Mucosa of descending colon (tissue), 3 donors: ENCODE results near the gene CRIP2. TPM values are rescaled to one million over a fixed set of nuclear protein-coding genes. Genes with fewer than 3 reads are reported as not detected.

Experiments used
- ATAC-seq: fragments of 200-7000 bp; cut with Tn5 transposase; one replicate; pipeline ENCODE4 v1.9.1; 2020; ENCODE audit warnings: mild to moderate bottlenecking, moderate library complexity
- DNase-seq, 3 donors: peaks; one replicate each; pipeline ENCODE4 v3.0.0-alpha.2; 2020
- H3K36me3 ChIP-seq: fragments of 200-600 bp; one replicate; pipeline ENCODE4 v1.8.0; 2021; ENCODE audit warnings: low read depth, mild to moderate bottlenecking
- H3K4me1 ChIP-seq: fragments of 200-600 bp; one replicate; pipeline ENCODE4 v1.8.0; 2021; ENCODE audit warnings: low read depth, mild to moderate bottlenecking
- H3K4me3 ChIP-seq: fragments of 200-600 bp; one replicate; pipeline ENCODE4 v1.8.0; 2021; ENCODE audit warnings: mild to moderate bottlenecking
- H3K9me3 ChIP-seq: fragments of 200-600 bp; one replicate; pipeline ENCODE4 v1.8.0; 2021; ENCODE audit warnings: mild to moderate bottlenecking
- CTCF ChIP-seq: fragments of 200-600 bp; IDR thresholded peaks from one replicate; pipeline ENCODE4 v1.8.0; 2022; ENCODE audit warnings: antibody characterized with exemption, mild to moderate bottlenecking
- intact Hi-C, 2 donors: fragments of 100-400 bp; cut with DNase I in 1 of 2; cut with micrococcal nuclease in 1 of 2; formaldehyde crosslinking; loops; one replicate each; pipeline versions ENCODE4 v1.11.0 to v1.11.1; 2022; cut with DNase I, micrococcal nuclease
- total RNA-seq, 3 donors: library from RNA; stranded (reverse); fragmentation: NEBNext Ultra II Directional in 2 of 3; extraction: Animal tissue kit (Norgen Biotek cat#: 25700) in 2 of 3; gene quantifications; one replicate each; pipeline versions ENCODE4 v1.2.1 to v1.2.4, GENCODE V29; 2021 to 2023
- donor health status: DM: no; HTN: no; CAD: no; lungs with moderate emphysema.
- donor health status: DM: no; HTN: no; CAD: no.
- donor health status: DM: no; HTN: yes; CAD: no.

The CRIP2 gene
- total RNA-seq, 3 donors from 2014 or later: 10.0 to 41.6 (median 23.5) TPM

DNA sequence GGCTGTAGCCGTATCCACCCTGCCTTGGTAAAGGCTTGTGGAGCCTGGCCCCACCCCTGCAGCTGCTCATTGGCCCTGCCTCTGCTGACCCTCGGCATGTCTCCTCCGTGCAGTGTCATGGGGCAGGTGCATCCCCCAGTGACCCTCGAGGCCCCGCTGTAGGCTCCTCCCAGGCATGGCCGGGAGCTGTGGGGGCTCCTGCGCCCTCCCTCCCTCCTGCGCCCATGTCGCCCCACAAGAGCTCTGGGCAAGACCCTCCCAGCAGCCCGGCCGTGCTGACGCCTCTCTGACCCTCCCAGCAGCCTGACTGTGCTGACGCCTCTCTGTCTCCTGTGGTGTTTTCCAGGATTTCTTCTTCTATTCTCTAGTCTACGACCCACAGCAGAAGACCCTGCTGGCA is 20.8 kb upstream of the CRIP2 start:
- no peak for TF ChIP-seq CTCF
- no peak overlapping the region for H3K4me3 ChIP-seq
- intact Hi-C loops: no loop called here
- DNase-seq (peak in 1 of 3 donors; percentile 32), ATAC-seq (no peak)
- H3K9me3 ChIP-seq: no peaks in the 10 kb centered on the region
- no peaks in the 10 kb centered on the region for H3K4me1 ChIP-seq
- no peaks in the 10 kb centered on the region for H3K36me3 ChIP-seq

DNA sequence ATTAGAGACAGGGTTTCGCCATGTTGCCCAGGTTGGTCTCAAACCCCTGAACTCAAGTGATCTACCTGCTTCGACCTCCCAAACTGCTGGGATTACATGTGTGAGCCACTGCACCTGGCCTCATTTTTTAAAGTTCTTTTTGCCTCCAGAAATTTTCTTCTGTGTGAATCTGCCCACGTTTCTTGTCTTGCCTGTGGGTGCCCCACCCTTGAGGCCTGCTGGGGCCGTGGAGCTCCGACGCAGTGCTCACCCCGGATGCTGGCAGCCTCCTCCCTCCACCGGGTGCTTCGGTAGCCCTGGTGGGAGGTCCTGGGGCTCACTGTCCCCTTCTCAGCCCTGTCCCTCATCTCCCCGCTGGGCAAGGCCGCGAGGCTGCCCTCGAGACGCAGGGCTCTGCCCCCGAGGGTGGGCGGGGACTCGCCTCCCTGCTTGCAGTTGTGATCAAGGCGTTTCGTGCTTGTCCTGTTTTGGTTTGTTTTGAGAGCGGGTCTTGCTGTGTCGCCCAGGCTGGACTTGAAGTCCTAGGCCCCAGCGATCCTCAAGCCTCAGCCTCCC is 19.5 kb upstream of the CRIP2 start:
- H3K36me3 ChIP-seq: no peaks in the 10 kb centered on the region
- DNase-seq (peak in 1 of 3 donors; percentile 12), ATAC-seq (no peak)
- H3K9me3 ChIP-seq: no peaks in the 10 kb centered on the region
- no peaks in the 10 kb centered on the region for H3K4me1 ChIP-seq
- TF ChIP-seq CTCF: no peak
- H3K4me3 ChIP-seq: no peak overlapping the region
- intact Hi-C loops: no loop called here

GRCh38 chr14:105455766-105456660 is 18.6 kb upstream of the CRIP2 start:
- H3K4me1 ChIP-seq: no peaks in the 10 kb centered on the region
- H3K36me3 ChIP-seq: no peaks in the 10 kb centered on the region
- DNase-seq: peak in 1 of 3 donors; percentile 29
- no peak for TF ChIP-seq CTCF
- ATAC-seq: peak; percentile 28
- H3K9me3 ChIP-seq: no peaks in the 10 kb centered on the region
- H3K4me3 ChIP-seq: no peak overlapping the region
- intact Hi-C loops: no loop called here

DNA sequence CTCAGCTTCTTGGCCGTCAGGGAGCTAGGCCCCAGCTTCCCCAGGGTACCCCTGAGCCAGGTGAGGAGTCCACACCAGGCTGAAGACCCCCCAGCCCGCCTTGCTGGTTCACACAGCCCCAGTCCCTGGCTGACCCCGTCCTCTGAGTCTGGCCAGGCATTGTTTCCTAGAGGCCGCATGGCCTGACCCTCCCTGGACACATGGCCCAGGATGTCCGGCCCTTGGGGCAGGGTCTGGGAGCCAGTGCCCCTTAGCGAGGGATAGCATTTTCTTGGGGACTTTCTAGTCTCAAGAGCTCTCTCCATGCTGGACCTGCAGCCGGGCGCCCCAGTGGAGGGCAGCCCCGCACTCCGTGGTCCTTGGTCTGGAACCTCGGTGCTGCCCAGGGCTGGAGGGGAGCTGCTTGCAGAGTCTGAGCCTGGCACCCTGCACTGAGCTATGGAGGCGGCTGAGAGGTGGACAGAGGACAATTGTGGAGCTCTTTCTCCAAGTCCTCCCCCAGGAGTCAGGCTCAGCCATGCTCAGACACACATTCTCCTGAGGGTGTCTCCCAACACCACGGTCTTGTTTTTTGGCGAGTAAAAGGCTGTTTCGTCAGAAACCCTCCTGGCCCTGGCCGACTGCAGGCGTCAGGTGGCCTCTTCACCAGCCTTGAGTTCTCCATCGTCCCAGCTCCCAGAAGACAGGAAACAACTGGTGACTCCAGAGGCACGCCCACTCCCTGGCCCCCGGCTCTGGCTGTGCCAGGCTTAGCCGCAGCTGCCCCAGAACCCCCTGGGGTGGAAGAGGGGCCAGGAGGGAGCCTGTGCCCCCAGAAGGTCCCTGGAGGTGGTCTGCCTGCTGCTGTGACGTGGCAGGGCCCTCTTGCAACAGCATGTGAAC is 17.6 kb upstream of the CRIP2 start:
- Histone ChIP-seq H3K4me3 (no peak overlapping the region), H3K9me3 (no peaks in the 10 kb centered on the region), H3K4me1 (no peaks in the 10 kb centered on the region), H3K36me3 (no peaks in the 10 kb centered on the region)
- ATAC-seq (peak; percentile 8), DNase-seq (no peak)
- intact Hi-C loops: no loop called here
- TF ChIP-seq CTCF: no peak

- intact Hi-C loops: no loop called here
- no peak for TF ChIP-seq CTCF
- no peaks in the 10 kb centered on the region for H3K36me3 ChIP-seq
- no peaks in the 10 kb centered on the region for H3K4me1 ChIP-seq
- no peak overlapping the region for H3K4me3 ChIP-seq
- DNase-seq (no peak), ATAC-seq (no peak)
- H3K9me3 ChIP-seq: no peaks in the 10 kb centered on the region
Observed at GRCh38 chr14:105458010-105458409, 16.6 kb upstream of the CRIP2 start.
